Fibroblast of lung (primary cell): Measurements from ENCODE around the gene PDGFA. TPM values are rescaled to one million over a fixed set of nuclear protein-coding genes. Genes with fewer than 3 reads are reported as not detected.

Experiments
- DNase-seq, 2 donors: peaks; one replicate each; pipeline versions ENCODE4 v3.0.0 to v3.0.0-alpha.2; 2010; ENCODE audit warnings: low read depth in 2 of 2
- H2AFZ ChIP-seq: 2 replicates; pipeline ENCODE4 v1.5.1; 2012; ENCODE audit warnings: low read length, control low read depth, inconsistent platforms
- H3K27ac ChIP-seq: 2 replicates; pipeline ENCODE4 v1.5.1; 2011; ENCODE audit warnings: low read length, control low read depth; ENCODE audit not compliant: insufficient read depth
- H3K27me3 ChIP-seq: 2 replicates; pipeline ENCODE4 v1.5.1; 2011; ENCODE audit warnings: mild to moderate bottlenecking, low read length; ENCODE audit not compliant: control insufficient read depth, insufficient read depth
- H3K36me3 ChIP-seq: 2 replicates; pipeline ENCODE4 v1.5.1; 2011; ENCODE audit warnings: low read length; ENCODE audit not compliant: control insufficient read depth, insufficient read depth
- H3K4me1 ChIP-seq: 2 replicates; pipeline ENCODE4 v1.5.1; 2011; ENCODE audit warnings: low read length; ENCODE audit not compliant: control insufficient read depth, insufficient read depth; ENCODE audit errors: extremely low read depth
- H3K4me2 ChIP-seq: 2 replicates; pipeline ENCODE4 v1.5.1; 2011; ENCODE audit warnings: low read length, control low read depth; ENCODE audit not compliant: insufficient read depth; ENCODE audit errors: extremely low read depth
- H3K4me3 ChIP-seq, 4 experiments: fragments of 200-600 bp in 1 of 4; sonication (generic) in 1 of 4; replicated peaks in 1 of 4; 2 replicates each; pipeline ENCODE4 v1.5.1; 2011 to 2016; ENCODE audit warnings: low read length in 4 of 4, low read depth in 3 of 4, mild to moderate bottlenecking in 3 of 4, control low read depth in 2 of 4, inconsistent platforms in 1 of 4, mixed read lengths in 1 of 4; ENCODE audit not compliant: insufficient read depth in 1 of 4; ENCODE audit errors: control extremely low read depth in 1 of 4
- H3K79me2 ChIP-seq: 2 replicates; pipeline ENCODE4 v1.5.1; 2012; ENCODE audit warnings: mild to moderate bottlenecking, low read length, inconsistent platforms; ENCODE audit not compliant: control insufficient read depth, insufficient read depth
- H3K9ac ChIP-seq: 2 replicates; pipeline ENCODE4 v1.5.1; 2011; ENCODE audit warnings: mild to moderate bottlenecking, low read length, control low read depth; ENCODE audit not compliant: insufficient read depth
- H3K9me3 ChIP-seq: 2 replicates; pipeline ENCODE4 v1.5.1; 2012; ENCODE audit warnings: low read depth, low read length; ENCODE audit not compliant: control insufficient read depth, insufficient read depth
- H4K20me1 ChIP-seq: 2 replicates; pipeline ENCODE4 v1.5.1; 2011; ENCODE audit warnings: low read length; ENCODE audit not compliant: control insufficient read depth, insufficient read depth; ENCODE audit errors: extremely low read depth
- CTCF ChIP-seq, 2 donors: IDR thresholded peaks in 1 of 2; conservative IDR thresholded peaks in 1 of 2; 1 replicate in 1 of 2; 2 replicates in 1 of 2; pipeline ENCODE4 v1.5.1; 2011 to 2012; ENCODE audit warnings: low read length in 2 of 2, control low read depth in 1 of 2, inconsistent platforms in 1 of 2, low read depth in 1 of 2, mild to moderate bottlenecking in 1 of 2
- EZH2 ChIP-seq: IDR thresholded peaks from 2 replicates; pipeline ENCODE4 v1.5.1; 2012; ENCODE audit warnings: low read length, control low read depth, mild to moderate bottlenecking; ENCODE audit errors: missing control alignments
- polyA plus RNA-seq, 2 donors: library from polyadenylated mRNA; depleted of rRNA in 1 of 2; stranded (reverse) in 1 of 2; unstranded in 1 of 2; fragments of >200 nt; gene quantifications; 2 replicates each; pipeline ENCODE4 v1.2.1, GENCODE V29; 2011 to 2012; ENCODE audit warnings: missing spikeins in 1 of 2
- total RNA-seq: library from RNA; depleted of rRNA; stranded (reverse); fragments of >200 nt; gene quantifications from 2 replicates; pipeline ENCODE4 v1.2.1, GENCODE V29; 2014

The PDGFA gene
- total and polyA plus RNA-seq, 2 donors (not counting 1 experiment from before 2014, with no cell fraction given) = 13.5 to 16.9 TPM

GRCh38 chr7:567305-567883 lies 47.7 kb upstream of the PDGFA start:
- Histone ChIP-seq H4K20me1 (no peaks in the 10 kb centered on the region), H3K27me3 (no peaks in the 10 kb centered on the region), H3K79me2 (no peaks in the 10 kb centered on the region), H3K27ac (no peak overlapping the region), H3K4me2 (no peak overlapping the region), H3K4me3 (no peak overlapping the region), H3K36me3 (no peaks in the 10 kb centered on the region), H3K9me3 (no peaks in the 10 kb centered on the region), H2AFZ (no peak overlapping the region), H3K4me1 (no peaks in the 10 kb centered on the region), H3K9ac (no peak overlapping the region)
- DNase-seq = no peak
- TF ChIP-seq EZH2 (no peak), CTCF (conservative IDR thresholded peaks at IDR 0.05 in 1 of 2, IDR thresholded peaks at IDR 0.05 in 1 of 2; ENCODE audit: low read depth in 1 of 2, low read length in 2 of 2) (no peak)

- no peaks in the 10 kb centered on the region for H3K36me3 ChIP-seq
- H3K9ac ChIP-seq = no peak overlapping the region
- TF ChIP-seq CTCF (conservative IDR thresholded peaks at IDR 0.05 in 1 of 2, IDR thresholded peaks at IDR 0.05 in 1 of 2; ENCODE audit: low read depth in 1 of 2, low read length in 2 of 2) = no peak
- H4K20me1 ChIP-seq = no peaks in the 10 kb centered on the region
- H3K9me3 ChIP-seq = no peaks in the 10 kb centered on the region
- no peak overlapping the region for H2AFZ ChIP-seq
- no peaks in the 10 kb centered on the region for H3K27me3 ChIP-seq
- no peak overlapping the region for H3K4me3 ChIP-seq
- H3K27ac ChIP-seq = no peak overlapping the region
- no peaks in the 10 kb centered on the region for H3K79me2 ChIP-seq
- no peak for DNase-seq
- no peaks in the 10 kb centered on the region for H3K4me1 ChIP-seq
- H3K4me2 ChIP-seq = no peak overlapping the region
Observed at GRCh38 chr7:566100-566499, 46.5 kb upstream of the PDGFA start.

GRCh38 chr7:564176-564865 lies 44.7 kb upstream of the PDGFA start:
- Histone ChIP-seq H3K4me2 (no peak overlapping the region), H4K20me1 (no peaks in the 10 kb centered on the region), H3K36me3 (no peaks in the 10 kb centered on the region), H3K79me2 (no peaks in the 10 kb centered on the region), H3K27me3 (no peaks in the 10 kb centered on the region), H3K27ac (no peak overlapping the region), H3K4me1 (no peaks in the 10 kb centered on the region), H3K9me3 (no peaks in the 10 kb centered on the region), H3K9ac (no peak overlapping the region), H3K4me3 (no peak overlapping the region), H2AFZ (no peak overlapping the region)
- no peak for DNase-seq
- TF ChIP-seq CTCF (conservative IDR thresholded peaks at IDR 0.05 in 1 of 2, IDR thresholded peaks at IDR 0.05 in 1 of 2; ENCODE audit: low read depth in 1 of 2, low read length in 2 of 2) (no peak), EZH2 (no peak)
